ENCODE results near the gene TEAD1.

Gene TEAD1

DNA sequence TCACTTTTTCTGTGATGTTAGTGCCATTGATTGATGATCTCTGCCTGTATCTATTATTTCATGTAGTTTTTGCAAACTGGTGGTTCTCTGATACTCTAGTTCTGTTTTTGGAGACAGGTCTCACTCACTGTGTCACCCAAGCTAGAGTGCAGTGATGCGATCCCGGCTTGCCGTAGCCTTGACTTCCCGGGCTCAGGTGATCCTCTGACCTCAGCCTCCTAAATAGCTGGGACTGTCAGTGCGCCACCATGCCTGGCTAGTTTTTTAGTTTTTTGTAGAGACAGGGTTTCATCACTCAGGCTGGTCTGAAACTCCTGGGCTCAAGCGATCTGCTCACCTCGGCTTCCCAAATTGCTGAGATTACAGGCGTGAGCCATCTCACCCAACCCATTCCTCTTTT lies 16.4 kb downstream of the TEAD1 start:
- H4K20me1 ChIP-seq (ENCODE audit: insufficient read depth, low read length) = peaks cover 8% of the 10 kb centered on the region; the same call in 1 of the 2 replicates
- H3K9ac ChIP-seq (ENCODE audit: low read length) = no peak overlapping the region
- no peaks in the 10 kb centered on the region for H3K9me3 ChIP-seq (replicated peaks; ENCODE audit: insufficient read depth, low read length)
- H2AFZ ChIP-seq (ENCODE audit: low read length) = no peak overlapping the region
- no peak overlapping the region for H3K27ac ChIP-seq (ENCODE audit: low read length)
- H3K36me3 ChIP-seq (replicated peaks; ENCODE audit: insufficient read depth, low read length) = no peaks in the 10 kb centered on the region
- DNase-seq = no peak
- H3K4me3 ChIP-seq (ENCODE audit: low read length) = no peak overlapping the region
- H3K4me1 ChIP-seq (ENCODE audit: low read length) = peaks cover 16% of the 10 kb centered on the region
- H3K27me3 ChIP-seq (replicated peaks; ENCODE audit: insufficient read depth, low read length) = no peaks in the 10 kb centered on the region
- TF ChIP-seq EZH2phosphoT487 (IDR thresholded peaks at IDR 0.05; ENCODE audit: low read length) = no peak
- no peak for TF ChIP-seq EZH2 (optimal IDR thresholded peaks at IDR 0.05; ENCODE audit: low read depth, low read length)
- TF ChIP-seq, protein P1, sequence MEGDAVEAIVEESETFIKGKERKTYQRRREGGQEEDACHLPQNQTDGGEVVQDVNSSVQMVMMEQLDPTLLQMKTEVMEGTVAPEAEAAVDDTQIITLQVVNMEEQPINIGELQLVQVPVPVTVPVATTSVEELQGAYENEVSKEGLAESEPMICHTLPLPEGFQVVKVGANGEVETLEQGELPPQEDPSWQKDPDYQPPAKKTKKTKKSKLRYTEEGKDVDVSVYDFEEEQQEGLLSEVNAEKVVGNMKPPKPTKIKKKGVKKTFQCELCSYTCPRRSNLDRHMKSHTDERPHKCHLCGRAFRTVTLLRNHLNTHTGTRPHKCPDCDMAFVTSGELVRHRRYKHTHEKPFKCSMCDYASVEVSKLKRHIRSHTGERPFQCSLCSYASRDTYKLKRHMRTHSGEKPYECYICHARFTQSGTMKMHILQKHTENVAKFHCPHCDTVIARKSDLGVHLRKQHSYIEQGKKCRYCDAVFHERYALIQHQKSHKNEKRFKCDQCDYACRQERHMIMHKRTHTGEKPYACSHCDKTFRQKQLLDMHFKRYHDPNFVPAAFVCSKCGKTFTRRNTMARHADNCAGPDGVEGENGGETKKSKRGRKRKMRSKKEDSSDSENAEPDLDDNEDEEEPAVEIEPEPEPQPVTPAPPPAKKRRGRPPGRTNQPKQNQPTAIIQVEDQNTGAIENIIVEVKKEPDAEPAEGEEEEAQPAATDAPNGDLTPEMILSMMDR (IDR thresholded peaks at IDR 0.05; ENCODE audit: low read length) = no peak
- peaks cover 100% of the 10 kb centered on the region for H3K79me2 ChIP-seq (ENCODE audit: low read length)
- H3K4me2 ChIP-seq (ENCODE audit: low read depth, low read length) = no peak overlapping the region
- no peaks in the 10 kb centered on the region for H3F3A ChIP-seq (ENCODE audit: insufficient read depth, low read length)
- no peaks in the 10 kb centered on the region for H3K9me2 ChIP-seq (replicated peaks; ENCODE audit: insufficient read depth, low read length)

DNA sequence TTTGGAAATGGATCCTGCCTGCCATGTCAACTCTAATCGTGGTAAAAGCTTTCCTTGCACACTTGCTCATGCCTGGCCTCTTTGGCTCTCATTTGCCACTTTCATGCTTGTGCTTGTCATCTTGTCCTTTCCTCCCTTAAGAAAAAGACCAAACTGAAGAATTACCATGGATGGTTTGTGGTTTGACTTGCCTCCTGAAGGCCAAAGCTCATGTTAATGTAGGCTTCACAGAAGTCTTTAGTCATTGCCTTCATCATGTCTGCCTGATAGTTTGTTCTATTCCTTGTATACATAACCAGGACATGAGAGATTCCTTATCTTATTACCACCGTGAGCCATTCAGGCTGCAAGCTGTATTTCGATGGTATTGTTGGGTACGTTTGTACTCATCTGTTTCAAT lies 17.3 kb downstream of the TEAD1 start:
- Histone ChIP-seq H3K79me2 (ENCODE audit: low read length) (peaks cover 100% of the 10 kb centered on the region), H3K27ac (ENCODE audit: low read length) (no peak overlapping the region), H3K27me3 (replicated peaks; ENCODE audit: insufficient read depth, low read length) (no peaks in the 10 kb centered on the region), H4K20me1 (ENCODE audit: insufficient read depth, low read length) (peaks cover 8% of the 10 kb centered on the region; the same call in 1 of the 2 replicates), H3K4me3 (ENCODE audit: low read length) (no peak overlapping the region), H3K9me2 (replicated peaks; ENCODE audit: insufficient read depth, low read length) (no peaks in the 10 kb centered on the region), H3K4me1 (ENCODE audit: low read length) (peaks cover 8% of the 10 kb centered on the region), H3K4me2 (ENCODE audit: low read depth, low read length) (no peak overlapping the region), H3F3A (ENCODE audit: insufficient read depth, low read length) (no peaks in the 10 kb centered on the region), H2AFZ (ENCODE audit: low read length) (no peak overlapping the region), H3K36me3 (replicated peaks; ENCODE audit: insufficient read depth, low read length) (no peaks in the 10 kb centered on the region), H3K9ac (ENCODE audit: low read length) (no peak overlapping the region), H3K9me3 (replicated peaks; ENCODE audit: insufficient read depth, low read length) (no peaks in the 10 kb centered on the region)
- no peak for DNase-seq
- TF ChIP-seq EZH2 (optimal IDR thresholded peaks at IDR 0.05; ENCODE audit: low read depth, low read length) (no peak), EZH2phosphoT487 (IDR thresholded peaks at IDR 0.05; ENCODE audit: low read length) (no peak)
- TF ChIP-seq, protein P1 (IDR thresholded peaks at IDR 0.05; ENCODE audit: low read length) = no peak

DNA sequence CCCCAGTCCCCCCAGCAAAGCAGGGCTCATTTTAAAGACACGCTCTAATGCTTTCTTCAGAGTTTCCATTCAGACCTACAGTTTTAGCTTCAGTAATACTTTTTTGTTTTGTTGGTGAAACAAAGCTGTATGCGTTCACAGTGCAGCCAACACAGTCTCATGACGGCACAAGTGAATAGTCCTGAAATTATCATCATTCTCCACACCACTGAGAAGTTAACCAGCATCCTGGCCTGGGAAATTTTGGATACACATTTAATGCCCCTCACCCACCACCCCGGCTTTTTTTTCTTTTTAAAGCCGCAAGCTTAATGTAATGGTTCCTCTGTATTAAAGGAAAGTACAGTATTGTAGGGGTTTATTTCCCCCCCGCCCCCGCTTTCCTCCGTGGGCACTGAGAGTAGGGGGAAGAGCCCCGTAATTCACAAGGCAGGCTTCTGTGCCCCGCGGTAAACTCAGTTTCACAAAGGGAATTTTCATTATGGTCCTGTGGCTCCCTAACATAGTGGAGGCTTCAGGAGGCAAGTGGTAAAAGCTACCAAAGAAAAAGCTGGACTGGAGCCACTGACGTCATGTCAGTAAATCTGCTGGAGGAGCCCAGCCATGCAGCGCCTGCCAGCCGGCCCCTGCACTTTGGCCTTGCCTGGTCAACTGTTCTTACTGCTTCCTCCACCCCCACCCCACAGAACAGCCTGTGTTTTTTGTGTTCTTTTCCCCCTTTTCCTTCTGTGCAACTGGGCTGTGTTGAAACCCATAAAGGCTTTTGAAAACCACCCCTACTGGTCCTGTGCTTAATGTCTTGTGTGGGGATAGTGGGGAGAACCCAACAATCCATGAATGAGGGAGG lies 18.2 kb downstream of the TEAD1 start:
- Histone ChIP-seq H3K36me3 (replicated peaks; ENCODE audit: insufficient read depth, low read length) (no peaks in the 10 kb centered on the region), H3K79me2 (ENCODE audit: low read length) (peaks cover 100% of the 10 kb centered on the region), H3K4me3 (ENCODE audit: low read length) (no peak overlapping the region), H3K9ac (ENCODE audit: low read length) (no peak overlapping the region), H3F3A (ENCODE audit: insufficient read depth, low read length) (no peaks in the 10 kb centered on the region), H3K27me3 (replicated peaks; ENCODE audit: insufficient read depth, low read length) (no peaks in the 10 kb centered on the region), H3K4me2 (ENCODE audit: low read depth, low read length) (no peak overlapping the region), H4K20me1 (ENCODE audit: insufficient read depth, low read length) (peaks cover 8% of the 10 kb centered on the region; the same call in 1 of the 2 replicates), H3K9me3 (replicated peaks; ENCODE audit: insufficient read depth, low read length) (no peaks in the 10 kb centered on the region), H3K4me1 (ENCODE audit: low read length) (no peaks in the 10 kb centered on the region), H3K9me2 (replicated peaks; ENCODE audit: insufficient read depth, low read length) (no peaks in the 10 kb centered on the region), H3K27ac (ENCODE audit: low read length) (no peak overlapping the region), H2AFZ (ENCODE audit: low read length) (no peak overlapping the region)
- no peak for DNase-seq
- TF ChIP-seq EZH2phosphoT487 (IDR thresholded peaks at IDR 0.05; ENCODE audit: low read length) = no peak
- TF ChIP-seq EZH2 (optimal IDR thresholded peaks at IDR 0.05; ENCODE audit: low read depth, low read length) = no peak
- TF ChIP-seq, protein P1 (IDR thresholded peaks at IDR 0.05; ENCODE audit: low read length) = no peak
